Fibroblast of lung (primary cell): ENCODE measurements around the gene TMEM266. TPM values are rescaled to one million over a fixed set of nuclear protein-coding genes. Genes with fewer than 3 reads are reported as not detected.

Source experiments
- DNase-seq, 2 donors: peaks; one replicate each; pipeline versions ENCODE4 v3.0.0 to v3.0.0-alpha.2; 2010; ENCODE audit warnings: low read depth in 2 of 2
- H2AFZ ChIP-seq: 2 replicates; pipeline ENCODE4 v1.5.1; 2012; ENCODE audit warnings: low read length, control low read depth, inconsistent platforms
- H3K27ac ChIP-seq: 2 replicates; pipeline ENCODE4 v1.5.1; 2011; ENCODE audit warnings: low read length, control low read depth; ENCODE audit not compliant: insufficient read depth
- H3K27me3 ChIP-seq: 2 replicates; pipeline ENCODE4 v1.5.1; 2011; ENCODE audit warnings: mild to moderate bottlenecking, low read length; ENCODE audit not compliant: control insufficient read depth, insufficient read depth
- H3K36me3 ChIP-seq: 2 replicates; pipeline ENCODE4 v1.5.1; 2011; ENCODE audit warnings: low read length; ENCODE audit not compliant: control insufficient read depth, insufficient read depth
- H3K4me1 ChIP-seq: 2 replicates; pipeline ENCODE4 v1.5.1; 2011; ENCODE audit warnings: low read length; ENCODE audit not compliant: control insufficient read depth, insufficient read depth; ENCODE audit errors: extremely low read depth
- H3K4me2 ChIP-seq: 2 replicates; pipeline ENCODE4 v1.5.1; 2011; ENCODE audit warnings: low read length, control low read depth; ENCODE audit not compliant: insufficient read depth; ENCODE audit errors: extremely low read depth
- H3K4me3 ChIP-seq, 4 experiments: fragments of 200-600 bp in 1 of 4; sonication (generic) in 1 of 4; replicated peaks in 1 of 4; 2 replicates each; pipeline ENCODE4 v1.5.1; 2011 to 2016; ENCODE audit warnings: low read length in 4 of 4, low read depth in 3 of 4, mild to moderate bottlenecking in 3 of 4, control low read depth in 2 of 4, inconsistent platforms in 1 of 4, mixed read lengths in 1 of 4; ENCODE audit not compliant: insufficient read depth in 1 of 4; ENCODE audit errors: control extremely low read depth in 1 of 4
- H3K79me2 ChIP-seq: 2 replicates; pipeline ENCODE4 v1.5.1; 2012; ENCODE audit warnings: mild to moderate bottlenecking, low read length, inconsistent platforms; ENCODE audit not compliant: control insufficient read depth, insufficient read depth
- H3K9ac ChIP-seq: 2 replicates; pipeline ENCODE4 v1.5.1; 2011; ENCODE audit warnings: mild to moderate bottlenecking, low read length, control low read depth; ENCODE audit not compliant: insufficient read depth
- H3K9me3 ChIP-seq: 2 replicates; pipeline ENCODE4 v1.5.1; 2012; ENCODE audit warnings: low read depth, low read length; ENCODE audit not compliant: control insufficient read depth, insufficient read depth
- H4K20me1 ChIP-seq: 2 replicates; pipeline ENCODE4 v1.5.1; 2011; ENCODE audit warnings: low read length; ENCODE audit not compliant: control insufficient read depth, insufficient read depth; ENCODE audit errors: extremely low read depth
- EZH2 ChIP-seq: IDR thresholded peaks from 2 replicates; pipeline ENCODE4 v1.5.1; 2012; ENCODE audit warnings: low read length, control low read depth, mild to moderate bottlenecking; ENCODE audit errors: missing control alignments
- polyA plus RNA-seq, 2 donors: library from polyadenylated mRNA; depleted of rRNA in 1 of 2; stranded (reverse) in 1 of 2; unstranded in 1 of 2; fragments of >200 nt; gene quantifications; 2 replicates each; pipeline ENCODE4 v1.2.1, GENCODE V29; 2011 to 2012; ENCODE audit warnings: missing spikeins in 1 of 2
- total RNA-seq: library from RNA; depleted of rRNA; stranded (reverse); fragments of >200 nt; gene quantifications from 2 replicates; pipeline ENCODE4 v1.2.1, GENCODE V29; 2014
- TF ChIP-seq, protein P1 (sequence below), 2 donors: IDR thresholded peaks in 1 of 2; conservative IDR thresholded peaks in 1 of 2; 1 replicate in 1 of 2; 2 replicates in 1 of 2; pipeline ENCODE4 v1.5.1; 2011 to 2012; ENCODE audit warnings: low read length in 2 of 2, control low read depth in 1 of 2, inconsistent platforms in 1 of 2, low read depth in 1 of 2, mild to moderate bottlenecking in 1 of 2

The TMEM266 gene
- total and polyA plus RNA-seq, 2 donors (not counting 1 experiment from before 2014, with no cell fraction given) = 0.09 to 0.33 TPM

DNA sequence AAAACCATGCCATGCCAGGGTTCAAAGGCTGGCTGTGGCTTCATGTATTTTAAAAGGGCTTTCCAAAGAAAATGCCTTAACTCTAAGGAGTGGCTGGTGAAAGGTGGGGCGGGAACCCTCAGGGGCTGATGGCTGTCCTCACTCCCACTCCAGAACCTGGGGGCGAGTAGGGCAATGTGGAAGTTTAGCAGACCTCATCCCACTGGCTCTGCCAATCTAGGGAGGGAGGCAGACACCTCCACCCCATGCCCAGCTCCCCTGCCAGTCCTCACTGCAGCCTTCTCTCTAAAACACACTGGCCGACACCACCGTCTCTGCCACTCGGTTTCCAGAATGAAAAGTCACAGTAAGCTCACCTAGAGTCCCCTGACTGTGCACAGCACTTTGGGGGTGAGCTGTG, 99.5 kb downstream of the TMEM266 start:
- no peak for DNase-seq
- no peak for TF ChIP-seq EZH2
- TF ChIP-seq, protein P1, sequence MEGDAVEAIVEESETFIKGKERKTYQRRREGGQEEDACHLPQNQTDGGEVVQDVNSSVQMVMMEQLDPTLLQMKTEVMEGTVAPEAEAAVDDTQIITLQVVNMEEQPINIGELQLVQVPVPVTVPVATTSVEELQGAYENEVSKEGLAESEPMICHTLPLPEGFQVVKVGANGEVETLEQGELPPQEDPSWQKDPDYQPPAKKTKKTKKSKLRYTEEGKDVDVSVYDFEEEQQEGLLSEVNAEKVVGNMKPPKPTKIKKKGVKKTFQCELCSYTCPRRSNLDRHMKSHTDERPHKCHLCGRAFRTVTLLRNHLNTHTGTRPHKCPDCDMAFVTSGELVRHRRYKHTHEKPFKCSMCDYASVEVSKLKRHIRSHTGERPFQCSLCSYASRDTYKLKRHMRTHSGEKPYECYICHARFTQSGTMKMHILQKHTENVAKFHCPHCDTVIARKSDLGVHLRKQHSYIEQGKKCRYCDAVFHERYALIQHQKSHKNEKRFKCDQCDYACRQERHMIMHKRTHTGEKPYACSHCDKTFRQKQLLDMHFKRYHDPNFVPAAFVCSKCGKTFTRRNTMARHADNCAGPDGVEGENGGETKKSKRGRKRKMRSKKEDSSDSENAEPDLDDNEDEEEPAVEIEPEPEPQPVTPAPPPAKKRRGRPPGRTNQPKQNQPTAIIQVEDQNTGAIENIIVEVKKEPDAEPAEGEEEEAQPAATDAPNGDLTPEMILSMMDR (conservative IDR thresholded peaks at IDR 0.05 in 1 of 2, IDR thresholded peaks at IDR 0.05 in 1 of 2; ENCODE audit: low read depth in 1 of 2, low read length in 2 of 2) = no peak

DNA sequence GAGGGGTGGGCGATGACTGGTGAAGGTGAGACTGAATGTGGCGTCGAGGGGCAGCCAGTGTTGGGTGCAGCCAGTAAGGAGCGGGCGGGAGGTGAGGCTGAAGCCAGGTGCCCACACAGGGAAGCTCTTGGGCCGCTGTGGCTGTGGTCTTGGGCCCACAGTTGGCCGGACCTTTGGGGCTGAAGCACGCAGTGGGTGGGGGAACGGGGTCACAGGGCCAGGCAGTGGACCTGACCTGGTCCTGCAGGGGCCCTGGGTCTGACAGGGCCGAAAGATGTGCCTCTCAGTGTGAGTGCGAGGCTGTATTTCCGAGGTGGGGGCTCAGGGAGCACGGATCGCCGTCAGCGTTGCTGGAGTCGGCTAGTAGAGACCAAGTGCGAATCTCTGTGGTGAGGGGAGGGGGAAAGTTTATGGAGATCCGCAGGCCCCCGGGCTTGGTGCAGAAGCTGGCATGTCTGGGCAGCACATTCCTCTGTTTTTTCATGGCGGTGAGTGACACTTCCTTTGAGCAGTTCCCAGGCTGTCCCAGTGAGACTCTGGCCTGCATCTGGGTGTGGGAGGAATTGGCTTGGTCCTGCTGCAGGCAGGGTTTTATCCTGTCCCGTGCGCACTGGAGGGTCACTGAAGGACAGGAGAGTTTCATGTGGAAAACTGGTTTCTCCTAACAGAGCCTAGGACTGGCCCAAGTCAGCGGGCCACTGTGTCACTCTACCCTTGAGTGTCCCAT, 100.8 kb downstream of the TMEM266 start:
- Histone ChIP-seq H3K27ac (no peak overlapping the region), H4K20me1 (no peaks in the 10 kb centered on the region), H3K79me2 (no peaks in the 10 kb centered on the region), H3K4me2 (no peak overlapping the region), H3K36me3 (no peaks in the 10 kb centered on the region), H3K9me3 (no peaks in the 10 kb centered on the region), H2AFZ (no peak overlapping the region), H3K27me3 (peaks cover 2% of the 10 kb centered on the region), H3K9ac (no peak overlapping the region), H3K4me1 (peaks cover 5% of the 10 kb centered on the region), H3K4me3 (no peak overlapping the region)
- TF ChIP-seq, protein P1 (conservative IDR thresholded peaks at IDR 0.05 in 1 of 2, IDR thresholded peaks at IDR 0.05 in 1 of 2; ENCODE audit: low read depth in 1 of 2, low read length in 2 of 2) = no peak
- TF ChIP-seq EZH2 = no peak
- DNase-seq = no peak

More for the DNA sequence above, 99.5 kb downstream of the TMEM266 start:
- no peak overlapping the region for H3K9ac ChIP-seq
- H3K36me3 ChIP-seq = no peaks in the 10 kb centered on the region
- H3K4me1 ChIP-seq = peaks cover 5% of the 10 kb centered on the region
- H3K4me2 ChIP-seq = no peak overlapping the region
- no peak overlapping the region for H3K27ac ChIP-seq
- no peaks in the 10 kb centered on the region for H4K20me1 ChIP-seq
- H3K79me2 ChIP-seq = no peaks in the 10 kb centered on the region
- H3K4me3 ChIP-seq = no peak overlapping the region
- no peaks in the 10 kb centered on the region for H3K9me3 ChIP-seq
- H3K27me3 ChIP-seq = peaks cover 2% of the 10 kb centered on the region
- H2AFZ ChIP-seq = no peak overlapping the region

DNA sequence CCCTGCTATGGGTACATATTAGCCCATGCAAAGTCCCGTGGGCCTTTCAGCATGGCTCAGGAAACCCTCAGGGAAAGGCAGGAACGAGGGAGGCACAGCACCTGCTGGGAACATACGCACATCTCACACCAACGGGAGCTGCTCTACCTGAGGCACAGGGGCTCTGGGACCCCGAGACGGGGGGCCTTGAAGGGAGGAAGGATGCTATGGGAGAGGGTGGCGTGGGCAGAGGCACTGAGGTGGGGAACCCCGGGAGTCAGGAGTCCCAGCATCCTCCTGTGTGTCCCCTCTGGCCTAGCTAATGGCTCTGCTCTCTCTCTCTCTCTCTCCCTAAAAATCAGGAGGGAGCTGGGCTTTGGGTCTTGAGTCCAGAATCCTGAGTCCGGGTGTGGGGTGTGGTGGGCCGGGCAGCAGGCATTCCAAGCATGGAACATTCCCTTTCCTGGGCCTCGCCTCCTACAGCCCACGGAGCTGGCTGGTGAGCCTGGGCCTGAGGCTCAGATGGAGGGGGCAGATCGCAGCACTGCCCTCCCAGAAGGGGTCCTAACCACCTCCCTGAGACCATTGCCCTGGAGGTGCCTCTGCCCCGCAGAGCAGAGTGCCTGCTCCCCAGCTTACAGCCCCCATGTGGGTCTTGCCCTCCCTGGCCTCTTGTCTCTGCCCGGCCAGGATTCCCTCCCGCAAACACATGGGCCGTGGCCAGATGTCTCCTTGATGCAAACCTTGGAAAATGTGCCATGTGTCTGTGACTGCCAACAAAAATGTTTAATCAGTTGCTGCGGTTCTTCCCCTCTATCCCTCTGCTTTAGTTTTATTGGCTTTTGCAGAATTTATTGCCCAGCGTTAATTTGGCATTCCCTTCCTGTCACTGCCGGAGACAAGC, 101.6 kb downstream of the TMEM266 start:
- H3K4me2 ChIP-seq = peak overlapping the region; percentile 4
- peaks cover 5% of the 10 kb centered on the region for H3K4me1 ChIP-seq
- no peak overlapping the region for H3K9ac ChIP-seq
- H3K27ac ChIP-seq = no peak overlapping the region
- H3K4me3 ChIP-seq = no peak overlapping the region
- TF ChIP-seq, protein P1 (conservative IDR thresholded peaks at IDR 0.05 in 1 of 2, IDR thresholded peaks at IDR 0.05 in 1 of 2; ENCODE audit: low read depth in 1 of 2, low read length in 2 of 2) = no peak
- no peak for TF ChIP-seq EZH2
- H3K79me2 ChIP-seq = no peaks in the 10 kb centered on the region
- DNase-seq = peak; percentile 16 to 24
- H3K9me3 ChIP-seq = no peaks in the 10 kb centered on the region
- H3K27me3 ChIP-seq = peaks cover 2% of the 10 kb centered on the region
- no peak overlapping the region for H2AFZ ChIP-seq
- H3K36me3 ChIP-seq = no peaks in the 10 kb centered on the region
- H4K20me1 ChIP-seq = no peaks in the 10 kb centered on the region
